Raji (cell line): ENCODE data around the gene TTC28.

Experiments
- POLR2A ChIP-seq: IDR thresholded peaks from 2 replicates; pipeline ENCODE4 v1.6.1; 2011; ENCODE audit warnings: low read depth, low read length, control low read depth; ENCODE audit not compliant: insufficient read depth

TTC28 gene

DNA sequence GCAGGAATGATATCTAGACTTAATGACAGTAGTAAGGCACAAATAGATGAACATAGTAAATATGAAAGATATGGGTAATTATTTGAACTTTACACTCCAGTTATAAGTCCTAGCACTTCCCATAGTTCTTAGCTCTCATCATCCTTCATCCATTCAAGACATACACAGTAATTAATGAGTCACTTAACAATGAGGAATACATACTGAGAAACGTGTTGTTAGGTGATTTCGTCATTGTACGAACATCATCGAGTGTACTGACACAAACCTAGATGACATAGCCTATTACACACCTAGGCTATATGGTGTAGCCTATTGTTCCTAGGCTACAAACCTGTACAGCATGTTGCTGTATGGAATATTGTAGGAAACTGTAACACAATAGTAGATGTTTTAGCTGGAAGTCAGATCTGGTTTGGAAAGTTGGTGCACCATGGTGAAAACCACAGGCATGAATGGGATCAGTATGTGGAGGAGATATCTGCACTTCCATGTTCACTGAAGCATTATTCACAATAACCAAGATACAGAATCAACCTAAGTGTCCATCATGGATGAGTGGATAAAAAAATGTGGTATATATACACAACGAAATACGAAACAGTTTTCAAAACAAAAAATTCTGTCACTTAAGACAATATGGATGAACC is 530.7 kb downstream of the TTC28 start:
- TF ChIP-seq POLR2A: no peak

DNA sequence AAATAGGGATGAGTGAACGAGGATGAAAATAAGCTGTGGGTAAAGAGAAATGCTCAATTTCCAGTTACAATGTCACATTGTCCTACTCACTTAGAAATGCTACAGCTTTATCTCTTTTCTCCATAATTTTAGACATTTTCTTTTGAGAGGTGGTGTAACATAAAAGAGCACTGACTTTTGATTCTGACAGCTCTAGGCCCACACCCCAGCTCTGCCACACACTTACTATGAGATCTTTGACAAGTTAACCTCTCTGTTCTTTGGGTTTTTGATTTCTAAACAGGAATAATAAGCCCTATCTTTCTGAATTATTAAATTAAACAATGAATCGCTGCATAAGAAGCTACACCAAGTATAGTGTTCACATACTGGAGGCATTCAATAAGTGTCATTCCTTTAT is 532.2 kb downstream of the TTC28 start:
- no peak for TF ChIP-seq POLR2A

- no peak for TF ChIP-seq POLR2A
Observed at GRCh38 chr22:28146401-28147314, 533.0 kb downstream of the TTC28 start.

- no peak for TF ChIP-seq POLR2A
Observed at GRCh38 chr22:28143961-28144745, 535.5 kb downstream of the TTC28 start.

- TF ChIP-seq POLR2A: no peak
Observed at GRCh38 chr22:28143241-28143865, 536.3 kb downstream of the TTC28 start.

DNA sequence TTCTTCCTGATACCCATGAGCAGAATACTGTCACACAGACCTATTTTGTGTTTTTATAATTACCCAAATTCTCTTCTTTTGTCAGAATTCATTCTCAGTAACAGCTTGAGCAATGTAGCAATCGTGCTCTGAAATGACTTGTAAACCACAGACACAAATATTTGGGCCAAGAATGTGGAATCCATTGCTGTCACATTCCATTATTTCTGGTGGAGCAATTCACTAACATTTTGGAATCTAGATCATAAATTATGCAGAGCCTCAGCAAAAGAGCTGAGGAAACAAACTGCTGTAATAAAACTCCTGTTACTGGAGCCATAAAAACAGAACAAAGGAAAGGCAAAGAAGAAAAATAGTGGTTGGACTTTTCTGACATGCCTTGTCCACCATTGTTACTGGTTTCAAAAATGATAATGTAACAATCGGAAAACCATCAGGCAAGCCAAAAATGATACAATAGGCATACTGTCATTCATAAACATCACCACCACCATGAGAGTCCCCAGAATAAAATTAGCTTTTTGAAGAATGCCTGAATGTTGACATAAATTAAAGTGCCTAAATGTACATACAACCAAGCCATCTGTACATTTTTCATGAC is 537.2 kb downstream of the TTC28 start:
- TF ChIP-seq POLR2A: no peak

DNA sequence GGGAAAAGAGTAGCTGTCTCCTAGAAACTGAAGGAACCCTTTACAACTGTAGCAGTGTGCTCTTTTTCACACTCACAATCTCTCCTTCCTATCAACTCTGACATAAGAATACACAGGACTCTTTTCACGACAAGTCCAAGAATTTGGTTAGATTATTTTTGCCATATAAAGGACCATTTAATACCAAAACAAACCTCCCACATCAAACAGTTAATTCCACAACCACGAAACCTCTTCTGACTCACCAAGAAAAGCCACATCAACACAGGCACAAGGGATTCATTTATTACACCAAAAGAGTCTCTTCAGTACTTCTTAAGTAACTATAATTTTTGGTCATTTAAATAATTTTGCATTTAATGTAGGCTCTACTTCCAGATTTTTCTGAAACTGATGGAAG is 538.0 kb downstream of the TTC28 start:
- TF ChIP-seq POLR2A: no peak

GRCh38 chr22:28139961-28140360 is 539.7 kb downstream of the TTC28 start:
- TF ChIP-seq POLR2A: no peak

GRCh38 chr22:28139516-28139915 is 540.1 kb downstream of the TTC28 start:
- TF ChIP-seq POLR2A: no peak

GRCh38 chr22:28137036-28137435 is 542.6 kb downstream of the TTC28 start:
- TF ChIP-seq POLR2A: no peak

- TF ChIP-seq POLR2A: no peak
Observed at GRCh38 chr22:28132466-28132865, 547.2 kb downstream of the TTC28 start.

DNA sequence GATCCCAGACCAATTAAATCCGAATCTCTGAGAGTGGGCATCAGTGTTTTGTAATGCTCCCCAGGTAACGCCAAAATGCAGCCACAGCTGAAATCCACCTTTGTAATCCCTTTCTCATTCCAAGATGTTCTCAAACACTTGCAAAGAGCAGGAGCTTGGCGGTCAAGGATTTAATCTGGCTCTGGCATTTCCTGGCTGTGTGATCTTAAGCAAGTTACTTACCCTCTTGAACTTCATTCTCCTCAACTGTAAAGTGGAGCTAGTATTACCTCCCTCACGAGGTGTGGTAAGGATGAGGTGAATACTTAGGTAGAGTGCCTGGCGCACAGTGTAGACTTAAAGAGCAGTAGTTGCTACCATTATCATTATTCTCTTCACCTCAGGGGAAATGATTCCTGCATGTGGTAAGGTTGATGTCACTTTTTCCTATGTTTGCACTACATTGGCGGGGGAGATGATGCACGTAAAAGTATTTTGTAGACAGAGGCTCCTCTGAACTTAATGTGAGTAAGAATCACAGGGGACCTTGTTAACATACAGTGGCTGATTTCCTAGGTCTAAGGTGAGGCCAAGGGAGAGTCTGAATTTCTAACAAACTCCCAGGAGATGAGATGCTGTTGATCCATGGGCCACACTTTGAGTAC is 550.2 kb downstream of the TTC28 start:
- TF ChIP-seq POLR2A: no peak

DNA sequence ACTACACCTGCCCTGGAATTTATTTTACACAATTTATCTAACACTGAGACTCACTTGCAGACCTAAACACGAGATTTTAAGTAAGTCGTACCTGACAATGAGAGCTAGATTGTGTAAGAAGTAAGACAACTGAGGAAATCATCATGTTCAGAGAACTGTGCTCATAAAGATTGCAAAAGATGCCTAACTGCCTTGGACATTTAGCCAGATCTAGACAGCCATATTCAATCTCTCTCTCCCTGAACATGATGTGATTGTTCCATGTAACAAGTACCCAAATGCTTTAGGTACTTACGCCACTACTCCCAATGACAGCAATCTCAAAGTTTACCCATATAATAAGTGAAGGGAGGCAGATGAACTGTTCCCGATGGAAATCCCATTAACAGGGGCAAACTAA is 550.8 kb downstream of the TTC28 start:
- no peak for TF ChIP-seq POLR2A

- TF ChIP-seq POLR2A: no peak
Observed at GRCh38 chr22:28125799-28126198, 553.8 kb downstream of the TTC28 start.
